ENCODE measurements around the gene ISCA2. TPM values are rescaled to one million over a fixed set of nuclear protein-coding genes. Genes with fewer than 3 reads are reported as not detected.

Gene ISCA2
- total and polyA plus RNA-seq, 2 donors (not counting 1 experiment from before 2014, with no cell fraction given): 14.1 to 28.3 TPM

GRCh38 chr14:74488786-74489397 lies 4.7 kb upstream of the ISCA2 start:
- Mint-ChIP-seq H3K27me3 (no peaks in the 10 kb centered on the region), H3K4me1 (peaks cover 15% of the 10 kb centered on the region), H3K27ac (peak overlapping the region; percentile 83), H3K9me3 (ENCODE audit: insufficient read depth) (no peaks in the 10 kb centered on the region), H3K4me3 (no peak overlapping the region)
- ATAC-seq (ENCODE audit: low read depth) (no peak), DNase-seq (peak; percentile 33)
- no peak overlapping the region for H3K9ac ChIP-seq (ENCODE audit: low read length)
- H3K27ac ChIP-seq (ENCODE audit: low read length in 2 of 2): peak overlapping the region; percentile 2 to 9
- H3K9me3 ChIP-seq (ENCODE audit: control extremely low read depth in 1 of 3, control insufficient read depth in 2 of 3, insufficient read depth in 1 of 3, low read length in 2 of 3): no peaks in the 10 kb centered on the region
- no peak overlapping the region for H3K4me3 ChIP-seq (ENCODE audit: control extremely low read depth in 1 of 5, extremely low read depth in 1 of 5, insufficient read depth in 1 of 5, low read depth in 2 of 5, low read length in 4 of 5)
- H4K20me1 ChIP-seq (ENCODE audit: control insufficient read depth, insufficient read depth, low read length, poor library complexity, severe bottlenecking): peaks cover 7% of the 10 kb centered on the region
- no peak for TF ChIP-seq CTCF (IDR thresholded peaks at IDR 0.05)
- no peak for TF ChIP-seq EZH2 (IDR thresholded peaks at IDR 0.05; ENCODE audit: borderline replicate concordance, insufficient read depth, low read depth, low read length, poor library complexity, severe bottlenecking)
- H3K79me2 ChIP-seq (ENCODE audit: control insufficient read depth, insufficient read depth, low read length): peaks cover 50% of the 10 kb centered on the region
- H2AFZ ChIP-seq (ENCODE audit: insufficient read depth, low read depth, low read length, poor library complexity, severe bottlenecking): no peak overlapping the region
- POLR2A ChIA-PET: no interaction called here
- intact Hi-C loops (cut with micrococcal nuclease): no loop called here
- CTCF ChIA-PET: interaction anchor here (0.7 to 2.7 kb wide), 4 partner anchors 125 to 179 kb away, joined by 3 to 15 read pairs (median 3); no protein-coding TSS in a partner anchor
- no peaks in the 10 kb centered on the region for H3K27me3 ChIP-seq (replicated peaks in 1 of 4; ENCODE audit: control extremely low read depth in 1 of 4, control insufficient read depth in 3 of 4, insufficient read depth in 4 of 4, low read length in 3 of 4)
- H3K4me2 ChIP-seq (replicated peaks; ENCODE audit: low read depth, low read length, poor library complexity, severe bottlenecking): peak overlapping the region; percentile 0
- peaks cover 5 to 31% of the 10 kb centered on the region in 2 experiments for H3K36me3 ChIP-seq (replicated peaks in 1 of 2; ENCODE audit: control extremely low read depth in 1 of 2, control insufficient read depth in 1 of 2, extremely low read depth in 1 of 2, insufficient read depth in 2 of 2, low read length in 1 of 2)
- peaks cover 12% of the 10 kb centered on the region in 2 donors for H3K4me1 ChIP-seq (ENCODE audit: control insufficient read depth in 2 of 2, insufficient read depth in 2 of 2, low read length in 2 of 2)

- ChIA-PET CTCF (interaction anchor here (0.9 to 2.7 kb wide), 8 partner anchors 8 to 132 kb away, joined by 3 to 15 read pairs (median 4); no protein-coding TSS in a partner anchor), POLR2A (no interaction called here)
- H3K27me3 Mint-ChIP-seq: no peaks in the 10 kb centered on the region
- H3K27ac Mint-ChIP-seq: no peak overlapping the region
- no peak for TF ChIP-seq CTCF (IDR thresholded peaks at IDR 0.05)
- no peak for TF ChIP-seq EZH2 (IDR thresholded peaks at IDR 0.05; ENCODE audit: borderline replicate concordance, insufficient read depth, low read depth, low read length, poor library complexity, severe bottlenecking)
- H2AFZ ChIP-seq (ENCODE audit: insufficient read depth, low read depth, low read length, poor library complexity, severe bottlenecking): no peak overlapping the region
- H3K4me2 ChIP-seq (replicated peaks; ENCODE audit: low read depth, low read length, poor library complexity, severe bottlenecking): no peak overlapping the region
- no peak overlapping the region for H3K9ac ChIP-seq (ENCODE audit: low read length)
- H3K79me2 ChIP-seq (ENCODE audit: control insufficient read depth, insufficient read depth, low read length): peaks cover 56% of the 10 kb centered on the region
- no peak overlapping the region for H3K4me3 Mint-ChIP-seq
- H3K9me3 ChIP-seq (ENCODE audit: control extremely low read depth in 1 of 3, control insufficient read depth in 2 of 3, insufficient read depth in 1 of 3, low read length in 2 of 3): no peaks in the 10 kb centered on the region
- no peak overlapping the region for H3K4me3 ChIP-seq (ENCODE audit: control extremely low read depth in 1 of 5, extremely low read depth in 1 of 5, insufficient read depth in 1 of 5, low read depth in 2 of 5, low read length in 4 of 5)
- H3K4me1 Mint-ChIP-seq: peaks cover 31% of the 10 kb centered on the region
- no peak for DNase-seq
- intact Hi-C loops (cut with micrococcal nuclease): loop anchor here (5.0 kb wide), 1 partner anchor 233 kb away; no protein-coding TSS in a partner anchor
- ATAC-seq (ENCODE audit: low read depth): no peak
- no peaks in the 10 kb centered on the region for H3K9me3 Mint-ChIP-seq (ENCODE audit: insufficient read depth)
- no CpG with 5 or more reads among the region's 1 CpG for WGBS (ENCODE audit: insufficient coverage)
- H3K27me3 ChIP-seq (replicated peaks in 1 of 4; ENCODE audit: control extremely low read depth in 1 of 4, control insufficient read depth in 3 of 4, insufficient read depth in 4 of 4, low read length in 3 of 4): no peaks in the 10 kb centered on the region
- peaks cover 5 to 17% of the 10 kb centered on the region in 2 experiments for H3K36me3 ChIP-seq (replicated peaks in 1 of 2; ENCODE audit: control extremely low read depth in 1 of 2, control insufficient read depth in 1 of 2, extremely low read depth in 1 of 2, insufficient read depth in 2 of 2, low read length in 1 of 2)
- no peak overlapping the region for H3K27ac ChIP-seq (ENCODE audit: low read length in 2 of 2)
- peaks cover 18 to 27% of the 10 kb centered on the region in 2 donors for H3K4me1 ChIP-seq (ENCODE audit: control insufficient read depth in 2 of 2, insufficient read depth in 2 of 2, low read length in 2 of 2)
- peaks cover 7% of the 10 kb centered on the region for H4K20me1 ChIP-seq (ENCODE audit: control insufficient read depth, insufficient read depth, low read length, poor library complexity, severe bottlenecking)
Measured at GRCh38 chr14:74490486-74490885, 3.1 kb upstream of the ISCA2 start.
